Left ventricle myocardium inferior (tissue), 1 donor: ENCODE data around the gene ATIC. TPM values are rescaled to one million over a fixed set of nuclear protein-coding genes. Genes with fewer than 3 reads are reported as not detected.

Source experiments
- DNase-seq: peaks from one replicate; pipeline ENCODE4 v3.0.0-alpha.2; 2020
- H3K27ac ChIP-seq: fragments of 200-600 bp; replicated peaks from 2 replicates; pipeline ENCODE4 v1.8.0; 2021
- H3K27me3 ChIP-seq: fragments of 200-600 bp; 2 replicates; pipeline ENCODE4 v1.8.0; 2021; ENCODE audit warnings: low read depth
- H3K36me3 ChIP-seq: fragments of 200-600 bp; 2 replicates; pipeline ENCODE4 v1.8.0; 2021
- H3K4me1 ChIP-seq: fragments of 200-600 bp; 2 replicates; pipeline ENCODE4 v1.8.0; 2021
- H3K4me3 ChIP-seq: fragments of 200-600 bp; 2 replicates; pipeline ENCODE4 v1.8.0; 2021; ENCODE audit warnings: mild to moderate bottlenecking, moderate library complexity
- H3K9me3 ChIP-seq: fragments of 200-600 bp; replicated peaks from 2 replicates; pipeline ENCODE4 v1.8.0; 2021
- CTCF ChIP-seq: fragments of 200-600 bp; IDR thresholded peaks from 2 replicates; pipeline ENCODE4 v1.8.0; 2021; ENCODE audit warnings: antibody characterized with exemption, mild to moderate bottlenecking, borderline replicate concordance
- intact Hi-C: fragments of 100-400 bp; cut with micrococcal nuclease; formaldehyde crosslinking; loops from one replicate; pipeline ENCODE4 v1.11.0; 2022
- total RNA-seq: library from RNA; stranded (reverse); fragmentation: NEBNext Ultra II Directional; extraction: Animal tissue kit (Norgen Biotek cat#: 25700); gene quantifications from one replicate; pipeline ENCODE4 v1.2.1, GENCODE V29; 2021
- donor health status: DM: no; HTN: yes; CAD: no; lungs with severe emphysema.

The ATIC gene
- total RNA-seq, 1 donor from 2014 or later = 47.1 TPM

- Histone ChIP-seq H3K27ac (no peak overlapping the region), H3K4me1 (no peaks in the 10 kb centered on the region), H3K4me3 (no peak overlapping the region), H3K9me3 (no peaks in the 10 kb centered on the region), H3K27me3 (no peaks in the 10 kb centered on the region), H3K36me3 (peaks cover 61% of the 10 kb centered on the region)
- intact Hi-C loops = no loop called here
- DNase-seq = no peak
- no peak for TF ChIP-seq CTCF
These were observed 50.2 kb downstream of the ATIC start for GRCh38 chr2:215361876-215362561.

- Histone ChIP-seq H3K27ac (no peak overlapping the region), H3K4me3 (no peak overlapping the region)
These were observed 50.7 kb downstream of the ATIC start for GRCh38 chr2:215362562-215362904.

GRCh38 chr2:215363039-215363438, 51.2 kb downstream of the ATIC start:
- TF ChIP-seq CTCF = no peak
- no peak overlapping the region for H3K4me3 ChIP-seq
- no peak overlapping the region for H3K27ac ChIP-seq
- no peaks in the 10 kb centered on the region for H3K4me1 ChIP-seq
- DNase-seq = no peak
- intact Hi-C loops = no loop called here
- H3K27me3 ChIP-seq = no peaks in the 10 kb centered on the region
- peaks cover 71% of the 10 kb centered on the region for H3K36me3 ChIP-seq
- no peaks in the 10 kb centered on the region for H3K9me3 ChIP-seq

More at GRCh38 chr2:215362562-215362904, 50.7 kb downstream of the ATIC start:
- TF ChIP-seq CTCF = no peak
- Histone ChIP-seq H3K4me1 (no peaks in the 10 kb centered on the region), H3K9me3 (no peaks in the 10 kb centered on the region), H3K27me3 (no peaks in the 10 kb centered on the region), H3K36me3 (peaks cover 66% of the 10 kb centered on the region)
- intact Hi-C loops = no loop called here
- DNase-seq = no peak

- intact Hi-C loops = no loop called here
- Histone ChIP-seq H3K9me3 (no peaks in the 10 kb centered on the region), H3K36me3 (peaks cover 76% of the 10 kb centered on the region)
These were observed 51.8 kb downstream of the ATIC start for GRCh38 chr2:215363461-215364156.

More at GRCh38 chr2:215363461-215364156, 51.8 kb downstream of the ATIC start:
- H3K27ac ChIP-seq = no peak overlapping the region
- H3K4me3 ChIP-seq = no peak overlapping the region
- no peaks in the 10 kb centered on the region for H3K4me1 ChIP-seq
- no peak for TF ChIP-seq CTCF
- DNase-seq = no peak
- no peaks in the 10 kb centered on the region for H3K27me3 ChIP-seq
